Stimulated activated naive CD4-positive, alpha-beta T cell (primary cell): ENCODE measurements around the gene CIITA.
"Not testable (repeated sequence)": the region's sequence is repeated elsewhere in the genome, so short reads cannot be mapped to it uniquely, and the experiment has no call there.

Source experiments
- DNase-seq, 6 experiments: peaks; one replicate each; lab custom pipeline; 2025; lab: John Stamatoyannopoulos, UW

The CIITA gene

GRCh38 chr16:10918294-10919002 is 41.4 kb downstream of the CIITA start:
- DNase-seq: peak; percentile 23 to 50 (median 42)

DNA sequence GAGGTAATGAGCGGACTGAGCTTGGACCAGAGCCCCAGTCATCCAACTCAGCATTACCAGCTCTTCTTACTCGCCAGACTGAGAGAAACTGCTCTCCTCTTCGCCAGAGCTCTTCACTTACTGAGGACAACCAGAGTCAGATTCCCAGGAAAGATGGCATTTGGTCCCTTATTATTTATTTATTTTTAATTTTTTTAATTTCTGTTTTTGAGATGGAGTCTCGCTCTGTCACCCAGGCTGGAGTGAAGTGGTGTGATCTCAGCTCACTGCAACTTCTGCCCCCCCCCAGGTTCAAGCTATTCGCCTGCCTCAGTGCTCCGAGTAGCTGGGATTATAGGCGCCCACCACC is 42.0 kb downstream of the CIITA start:
- no peak for DNase-seq

- DNase-seq: no peak
Observed at GRCh38 chr16:10920726-10921427, 43.9 kb downstream of the CIITA start.

DNA sequence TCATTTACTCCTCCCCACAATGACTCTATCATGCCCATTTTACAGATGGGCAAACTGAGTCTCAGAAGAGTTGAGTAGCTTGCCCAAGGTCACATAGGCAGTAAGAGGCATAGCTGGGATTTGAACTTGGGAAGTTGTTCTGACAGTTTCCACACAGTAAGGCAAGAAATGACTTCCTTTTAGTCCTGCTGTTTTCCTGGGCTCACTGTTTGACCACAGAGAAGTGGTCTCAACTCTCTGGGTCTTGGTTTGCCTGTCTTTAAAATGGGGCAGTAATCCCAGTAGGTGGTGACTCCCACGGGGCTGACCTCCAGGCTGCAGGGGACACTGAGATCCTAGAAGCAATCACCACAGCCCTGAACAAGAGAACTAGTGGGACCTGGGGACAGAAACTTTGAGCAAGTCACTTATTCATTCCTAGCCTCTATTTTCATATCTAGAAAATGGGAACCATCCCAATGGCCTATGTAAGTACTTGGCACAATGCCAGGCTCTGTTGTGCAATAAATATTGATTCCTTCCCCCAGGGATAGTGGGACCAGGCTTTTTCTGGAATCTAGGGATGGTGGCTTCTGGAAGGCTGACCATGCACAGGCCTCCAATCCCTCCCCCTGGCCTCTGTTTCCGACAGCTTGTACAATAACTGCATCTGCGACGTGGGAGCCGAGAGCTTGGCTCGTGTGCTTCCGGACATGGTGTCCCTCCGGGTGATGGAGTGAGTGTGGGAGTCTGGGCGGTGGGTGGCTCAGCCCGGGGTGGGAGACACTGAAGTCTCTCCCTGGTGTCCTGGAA is 44.7 kb downstream of the CIITA start:
- no peak for DNase-seq

DNA sequence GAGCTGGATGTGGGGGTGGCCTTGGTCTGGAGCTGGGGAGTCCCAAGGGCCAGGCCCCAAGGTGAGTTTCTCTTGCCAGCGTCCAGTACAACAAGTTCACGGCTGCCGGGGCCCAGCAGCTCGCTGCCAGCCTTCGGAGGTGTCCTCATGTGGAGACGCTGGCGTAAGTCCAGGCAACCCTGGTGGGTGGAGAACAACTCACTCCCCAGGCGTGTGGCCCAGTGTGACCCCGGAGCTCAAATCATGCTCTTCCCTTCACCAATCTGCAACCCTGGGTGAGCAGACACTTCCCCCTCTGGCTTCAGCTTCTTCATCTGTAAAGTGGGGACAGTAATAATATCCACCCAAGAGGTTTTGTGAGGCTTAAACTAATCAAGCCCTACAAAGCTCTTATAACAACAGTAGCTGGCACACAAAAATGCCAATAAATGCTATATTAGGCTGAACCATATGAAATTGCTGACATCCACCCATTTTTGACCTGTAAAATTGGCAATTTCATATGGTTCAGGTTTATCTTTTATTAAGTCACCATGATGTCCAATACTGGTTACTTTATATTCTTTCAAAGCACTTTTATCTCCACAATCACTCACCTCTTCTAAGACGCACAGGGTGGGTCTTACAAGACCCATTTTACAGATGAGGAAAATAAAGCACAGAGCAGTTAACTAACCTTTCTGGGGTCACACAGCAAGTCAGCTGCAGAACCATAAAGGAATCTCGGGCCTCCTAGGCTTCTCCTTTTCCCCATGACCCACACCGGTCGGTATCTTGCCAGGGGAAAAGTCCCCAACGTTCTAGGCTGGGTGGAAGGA is 45.5 kb downstream of the CIITA start:
- no peak for DNase-seq

DNA sequence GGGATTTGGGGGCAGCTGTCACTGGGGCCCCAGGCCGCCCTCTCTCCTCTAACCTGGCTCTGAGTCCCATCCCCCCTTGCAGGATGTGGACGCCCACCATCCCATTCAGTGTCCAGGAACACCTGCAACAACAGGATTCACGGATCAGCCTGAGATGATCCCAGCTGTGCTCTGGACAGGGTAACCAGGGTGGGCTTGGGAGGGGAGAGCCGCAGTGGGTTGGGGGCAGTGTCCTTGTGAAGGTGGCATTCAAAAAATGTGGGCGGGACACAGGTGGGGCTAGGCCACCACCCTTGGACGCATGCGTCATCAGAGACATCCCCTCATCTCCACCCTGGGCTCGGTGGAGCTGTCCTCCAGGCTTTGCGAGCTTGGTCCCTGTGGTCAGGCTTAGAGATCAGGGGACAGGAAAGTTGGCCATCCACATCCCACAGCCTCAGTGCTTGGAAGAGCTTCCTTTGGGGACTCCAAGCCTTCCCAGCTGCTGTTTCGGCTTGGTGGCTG is 46.2 kb downstream of the CIITA start:
- DNase-seq: no peak

DNA sequence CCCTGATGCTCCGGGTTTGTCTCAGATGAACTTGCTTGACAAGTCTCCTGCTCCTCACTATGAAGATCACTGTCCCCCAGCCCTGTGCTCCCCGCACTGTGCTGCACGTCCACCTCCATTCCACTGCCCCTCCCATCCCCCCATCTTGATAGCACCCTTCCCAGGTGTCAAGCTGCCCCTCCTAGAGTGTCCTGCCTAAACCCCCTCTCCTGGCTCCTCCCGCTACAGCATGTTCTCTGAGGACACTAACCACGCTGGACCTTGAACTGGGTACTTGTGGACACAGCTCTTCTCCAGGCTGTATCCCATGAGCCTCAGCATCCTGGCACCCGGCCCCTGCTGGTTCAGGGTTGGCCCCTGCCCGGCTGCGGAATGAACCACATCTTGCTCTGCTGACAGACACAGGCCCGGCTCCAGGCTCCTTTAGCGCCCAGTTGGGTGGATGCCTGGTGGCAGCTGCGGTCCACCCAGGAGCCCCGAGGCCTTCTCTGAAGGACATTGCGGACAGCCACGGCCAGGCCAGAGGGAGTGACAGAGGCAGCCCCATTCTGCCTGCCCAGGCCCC is 46.7 kb downstream of the CIITA start:
- no peak for DNase-seq

- DNase-seq: not testable (repeated sequence)
Observed at GRCh38 chr16:10925285-10925684, 48.3 kb downstream of the CIITA start.

DNA sequence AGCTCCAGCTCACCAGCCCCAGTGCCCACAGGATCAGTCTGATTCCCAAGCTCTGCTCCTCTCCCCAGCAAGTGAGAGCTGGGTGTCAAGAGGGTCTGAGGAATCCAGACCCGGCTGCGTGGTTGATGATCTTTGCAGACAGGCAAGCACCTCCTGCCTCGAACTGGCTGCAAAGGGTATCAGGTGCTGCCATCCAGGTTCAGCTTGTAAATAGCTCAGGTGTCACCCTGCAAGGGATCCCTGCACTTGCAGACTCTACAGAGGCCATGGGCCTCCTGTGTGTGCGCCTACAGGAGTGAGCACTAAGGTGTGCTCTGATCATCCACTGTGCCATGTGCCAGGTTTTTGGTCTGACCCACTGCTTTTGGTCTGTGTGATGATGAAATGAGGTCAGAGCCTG is 49.1 kb downstream of the CIITA start:
- DNase-seq: no peak

GRCh38 chr16:10926867-10927266 is 49.9 kb downstream of the CIITA start:
- no peak for DNase-seq

- DNase-seq: no peak
Observed at GRCh38 chr16:10927497-10928112, 50.6 kb downstream of the CIITA start.

DNA sequence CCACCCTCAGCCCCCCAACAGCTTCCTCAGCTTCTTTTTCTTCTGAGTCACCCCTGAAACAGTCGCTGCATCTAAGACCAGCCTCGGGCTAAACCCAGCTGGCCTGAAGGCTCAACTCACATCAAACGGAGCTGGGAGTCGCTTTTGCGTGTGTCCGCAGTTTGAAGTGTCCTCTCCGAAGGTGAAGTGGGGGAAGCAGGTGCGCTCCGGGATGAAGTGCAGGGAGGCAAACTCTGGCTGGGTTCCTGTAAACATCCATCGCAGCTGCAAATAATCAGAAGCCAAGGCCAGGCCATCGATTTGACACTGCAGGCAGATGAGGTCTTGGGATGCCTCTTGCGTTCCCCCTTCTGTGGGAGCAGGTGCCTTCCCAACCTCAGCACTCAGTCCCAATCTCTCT is 52.1 kb downstream of the CIITA start:
- not testable (repeated sequence) for DNase-seq

DNA sequence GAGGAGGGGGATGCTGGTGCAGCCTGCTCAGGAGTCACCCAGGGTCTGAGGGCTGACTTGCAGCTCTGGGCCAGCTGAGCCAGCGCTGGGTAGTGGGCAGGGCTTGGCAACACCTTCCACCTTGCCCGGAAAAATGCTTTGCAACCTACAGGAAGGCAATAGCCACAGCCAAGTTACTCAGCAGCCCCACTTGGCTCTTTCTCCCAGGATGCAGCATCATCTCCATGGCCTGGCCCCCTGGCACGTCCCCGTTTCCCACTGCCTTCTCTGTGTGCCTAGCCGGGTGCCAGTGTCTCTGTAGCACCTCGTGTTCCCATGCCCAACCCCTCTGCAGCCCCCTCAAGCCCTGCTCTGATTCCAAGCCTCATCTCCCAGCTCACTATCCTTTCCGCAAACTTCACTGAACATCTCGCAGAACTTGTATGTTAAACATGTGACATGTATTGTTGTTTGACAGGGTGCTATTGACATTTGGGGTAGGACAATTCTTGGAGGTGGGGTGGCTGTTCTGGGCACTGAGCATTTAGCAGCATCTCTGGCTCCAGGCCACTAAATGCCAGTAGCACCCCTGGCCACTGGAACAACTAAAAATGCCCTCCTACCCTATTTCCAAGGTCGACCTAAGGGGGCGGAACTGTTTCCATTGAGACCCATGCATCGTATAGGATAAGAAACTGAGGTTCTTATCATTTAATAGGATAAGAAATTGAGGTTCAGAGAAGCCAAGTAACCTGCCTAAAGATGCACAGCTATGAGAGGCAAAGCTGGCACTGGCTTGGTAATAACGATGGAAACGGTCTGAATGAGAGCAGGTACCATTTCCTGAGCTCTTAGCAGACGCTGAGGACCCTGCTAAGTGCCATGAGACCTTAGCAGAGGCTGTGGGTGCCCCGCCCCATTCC is 53.1 kb downstream of the CIITA start:
- no peak for DNase-seq

GRCh38 chr16:10930755-10931093 is 53.7 kb downstream of the CIITA start:
- DNase-seq: no peak

GRCh38 chr16:10931134-10931533 is 54.1 kb downstream of the CIITA start:
- no peak for DNase-seq

- DNase-seq: no peak
Observed at GRCh38 chr16:10931977-10932632, 55.1 kb downstream of the CIITA start.

- no peak for DNase-seq
Observed at GRCh38 chr16:10932959-10933710, 56.1 kb downstream of the CIITA start.

- DNase-seq: no peak
Observed at GRCh38 chr16:10933865-10934264, 56.9 kb downstream of the CIITA start.
